Upper lobe of left lung (tissue), 6 donors: ENCODE data around the gene PCSK2. TPM values are rescaled to one million over a fixed set of nuclear protein-coding genes. Genes with fewer than 3 reads are reported as not detected.

ENCODE experiments used
- ATAC-seq, 2 donors: fragments of 200-7000 bp; cut with Tn5 transposase; one replicate each; pipeline ENCODE4 v1.9.1; 2022; ENCODE audit warnings: mild to moderate bottlenecking in 2 of 2, moderate library complexity in 2 of 2; ENCODE audit not compliant: low FRiP score in 2 of 2
- DNase-seq, 2 donors: peaks; one replicate each; pipeline ENCODE4 v3.0.0-alpha.2; 2019 to 2020
- H3K27ac ChIP-seq, 4 donors: fragments of 200-600 bp; sonication (generic); one replicate each; pipeline ENCODE4 v1.5.1; 2016 to 2019
- H3K27me3 ChIP-seq, 4 donors: fragments of 200-600 bp; sonication (generic); one replicate each; pipeline ENCODE4 v1.5.1; 2017 to 2019
- H3K36me3 ChIP-seq, 4 donors: fragments of 200-600 bp; sonication (generic); one replicate each; pipeline ENCODE4 v1.5.1; 2016 to 2019
- H3K4me1 ChIP-seq, 4 donors: fragments of 200-600 bp; sonication (generic); one replicate each; pipeline ENCODE4 v1.5.1; 2018 to 2019
- H3K4me3 ChIP-seq, 4 donors: fragments of 200-600 bp; sonication (generic); one replicate each; pipeline ENCODE4 v1.5.1; 2017 to 2019; ENCODE audit warnings: mild to moderate bottlenecking in 2 of 4, moderate library complexity in 1 of 4
- H3K9me3 ChIP-seq, 4 donors: fragments of 200-600 bp; sonication (generic); one replicate each; pipeline ENCODE4 v1.5.1; 2018 to 2019
- EP300 ChIP-seq, 4 donors: sonication (generic); formaldehyde crosslinking; IDR thresholded peaks; one replicate each; pipeline ENCODE4 v1.5.1; 2017; ENCODE audit warnings: antibody characterized with exemption in 4 of 4, control low read depth in 2 of 4
- POLR2A ChIP-seq, 4 donors: fragments of 450-650 bp; IDR thresholded peaks; one replicate each; pipeline ENCODE4 v1.5.1; 2016 to 2017; ENCODE audit warnings: antibody characterized with exemption in 4 of 4, mild to moderate bottlenecking in 2 of 4
- POLR2AphosphoS5 ChIP-seq, 2 donors: sonication (generic); formaldehyde crosslinking; IDR thresholded peaks; one replicate each; pipeline ENCODE4 v1.5.1; 2017; ENCODE audit warnings: antibody characterized with exemption in 2 of 2
- whole genome bisulfite sequencing, 2 donors: methylation state at CpG; one replicate each; pipeline ENCODE4 v1.1.5; 2017 to 2018; 5-methylcytosine and 5-hydroxymethylcytosine counted together
- total RNA-seq, 6 donors: library from RNA; depleted of rRNA in 4 of 6; stranded (reverse); fragments of >200 nt in 4 of 6; gene quantifications; one replicate each; pipeline versions ENCODE4 v1.1.0 to v1.2.1, GENCODE V29; 2016 to 2021
- TF ChIP-seq, protein P1 (sequence below), 6 experiments: fragments of 450-650 bp in 4 of 6; fragments of 200-600 bp in 2 of 6; sonication (generic) in 2 of 6; IDR thresholded peaks; one replicate each; pipeline ENCODE4 v1.5.1; 2016 to 2019; ENCODE audit warnings: antibody characterized with exemption in 6 of 6
- donor health status: DM: no; HTN: no; CAD: no; lungs with moderate emphysema.
- donor health status: DM: no; HTN: yes; CAD: no; lungs with severe emphysema.

Gene PCSK2
- total RNA-seq, 6 donors from 2014 or later: 1.4 to 75.3 (median 15.9) TPM

DNA sequence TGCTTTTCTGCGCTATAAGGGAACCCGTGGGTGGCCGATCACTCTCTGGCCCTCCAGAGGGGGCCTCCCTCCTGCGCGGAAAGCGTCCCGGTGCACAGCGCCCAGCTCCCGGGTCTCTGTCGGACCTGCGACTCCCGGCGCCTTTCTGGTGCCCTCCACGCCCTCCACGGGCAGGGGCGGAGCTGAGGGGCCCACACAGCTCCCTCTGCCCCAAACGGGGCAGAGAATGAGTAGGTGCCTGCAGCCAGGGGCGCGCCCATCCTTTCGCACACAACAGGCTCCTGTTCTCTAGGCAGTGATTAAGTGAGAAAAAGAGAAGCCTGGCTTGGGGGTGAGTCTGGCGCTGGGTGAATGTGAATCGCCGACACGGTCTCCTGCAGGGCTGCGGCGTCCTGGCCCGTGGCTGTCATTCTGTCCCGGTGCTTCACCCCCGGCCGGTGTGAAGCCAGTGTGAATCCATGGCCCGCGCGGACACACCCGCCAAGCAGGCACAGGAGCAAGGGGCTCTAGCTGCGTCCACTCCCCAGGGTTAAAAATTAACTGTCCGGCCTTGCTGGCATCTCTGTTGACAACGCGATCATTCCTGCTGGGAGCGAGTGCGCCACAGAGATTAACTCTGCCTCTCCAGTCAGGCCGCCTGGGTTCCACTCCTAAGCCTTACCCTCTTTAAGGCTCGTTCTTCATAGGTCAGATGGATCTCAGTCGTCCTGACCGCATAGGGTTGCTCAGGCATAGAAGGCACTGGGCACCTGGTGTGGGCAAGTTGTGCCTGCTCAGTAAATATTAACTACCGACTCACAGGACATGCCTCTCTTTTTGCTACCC lies 88.8 kb downstream of the PCSK2 start:
- Histone ChIP-seq H3K4me1 (peaks cover 0 to 9% (median 0%) of the 10 kb centered on the region in 4 donors), H3K4me3 (peak overlapping the region in 3 of 4 donors; percentile 1 to 33 (median 27)), H3K27me3 (no peaks in the 10 kb centered on the region), H3K27ac (no peak overlapping the region), H3K36me3 (no peaks in the 10 kb centered on the region), H3K9me3 (no peaks in the 10 kb centered on the region)
- no peak for TF ChIP-seq EP300 (IDR thresholded peaks at IDR 0.05)
- no peak for TF ChIP-seq POLR2A (IDR thresholded peaks at IDR 0.05)
- TF ChIP-seq, protein P1, sequence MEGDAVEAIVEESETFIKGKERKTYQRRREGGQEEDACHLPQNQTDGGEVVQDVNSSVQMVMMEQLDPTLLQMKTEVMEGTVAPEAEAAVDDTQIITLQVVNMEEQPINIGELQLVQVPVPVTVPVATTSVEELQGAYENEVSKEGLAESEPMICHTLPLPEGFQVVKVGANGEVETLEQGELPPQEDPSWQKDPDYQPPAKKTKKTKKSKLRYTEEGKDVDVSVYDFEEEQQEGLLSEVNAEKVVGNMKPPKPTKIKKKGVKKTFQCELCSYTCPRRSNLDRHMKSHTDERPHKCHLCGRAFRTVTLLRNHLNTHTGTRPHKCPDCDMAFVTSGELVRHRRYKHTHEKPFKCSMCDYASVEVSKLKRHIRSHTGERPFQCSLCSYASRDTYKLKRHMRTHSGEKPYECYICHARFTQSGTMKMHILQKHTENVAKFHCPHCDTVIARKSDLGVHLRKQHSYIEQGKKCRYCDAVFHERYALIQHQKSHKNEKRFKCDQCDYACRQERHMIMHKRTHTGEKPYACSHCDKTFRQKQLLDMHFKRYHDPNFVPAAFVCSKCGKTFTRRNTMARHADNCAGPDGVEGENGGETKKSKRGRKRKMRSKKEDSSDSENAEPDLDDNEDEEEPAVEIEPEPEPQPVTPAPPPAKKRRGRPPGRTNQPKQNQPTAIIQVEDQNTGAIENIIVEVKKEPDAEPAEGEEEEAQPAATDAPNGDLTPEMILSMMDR (IDR thresholded peaks at IDR 0.05): no peak
- TF ChIP-seq POLR2AphosphoS5 (IDR thresholded peaks at IDR 0.05): no peak
- 22 to 23% methylated on average over 23 to 45 of the region's 45 CpGs for WGBS, 2 donors
- DNase-seq (peak in 1 of 2 donors; percentile 73), ATAC-seq (peak in 1 of 2 donors; percentile 56)

DNA sequence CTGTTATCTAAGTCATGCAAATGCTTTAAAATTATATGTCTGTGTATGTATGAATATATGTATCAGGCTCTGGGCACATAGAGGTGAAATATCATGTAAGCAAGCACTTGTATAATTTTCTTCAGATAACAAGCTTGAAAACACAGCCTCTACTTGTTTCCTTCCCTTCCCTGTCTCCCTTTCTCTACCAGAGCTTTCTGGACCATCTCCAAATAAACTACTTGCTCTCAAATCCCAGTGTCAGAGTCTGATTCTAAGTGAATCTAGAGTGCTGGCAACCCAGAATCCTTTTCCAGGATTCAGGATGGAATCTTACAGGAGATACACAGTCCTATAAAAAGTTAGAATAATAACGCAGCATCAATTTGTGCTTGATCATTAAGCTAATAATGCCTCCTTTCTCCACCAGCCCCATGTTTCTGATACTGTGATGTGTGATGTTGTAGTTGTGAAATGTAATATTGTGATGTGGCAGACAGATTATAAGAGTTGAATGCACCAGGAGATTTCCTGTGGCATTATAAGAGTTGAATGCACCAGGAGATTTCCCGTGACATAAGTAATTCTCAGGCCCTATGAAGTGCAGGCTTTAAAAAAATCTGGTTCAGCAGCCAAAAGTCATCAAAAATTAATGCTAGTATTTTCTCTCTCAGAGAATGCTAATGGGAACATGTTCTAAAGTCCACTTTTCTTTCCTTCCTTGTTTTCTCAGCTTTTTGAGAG lies 89.6 kb downstream of the PCSK2 start:
- ATAC-seq (no peak), DNase-seq (no peak)
- Histone ChIP-seq H3K36me3 (no peaks in the 10 kb centered on the region), H3K4me3 (no peak overlapping the region), H3K27me3 (no peaks in the 10 kb centered on the region), H3K9me3 (no peaks in the 10 kb centered on the region), H3K27ac (no peak overlapping the region), H3K4me1 (peaks cover 0 to 9% (median 0%) of the 10 kb centered on the region in 4 donors)
- TF ChIP-seq POLR2A (IDR thresholded peaks at IDR 0.05) (no peak), EP300 (IDR thresholded peaks at IDR 0.05) (no peak), POLR2AphosphoS5 (IDR thresholded peaks at IDR 0.05) (no peak)
- TF ChIP-seq, protein P1 (IDR thresholded peaks at IDR 0.05): no peak
- 54 to 89% methylated on average over 2 of the region's 2 CpGs for WGBS, 2 donors

DNA sequence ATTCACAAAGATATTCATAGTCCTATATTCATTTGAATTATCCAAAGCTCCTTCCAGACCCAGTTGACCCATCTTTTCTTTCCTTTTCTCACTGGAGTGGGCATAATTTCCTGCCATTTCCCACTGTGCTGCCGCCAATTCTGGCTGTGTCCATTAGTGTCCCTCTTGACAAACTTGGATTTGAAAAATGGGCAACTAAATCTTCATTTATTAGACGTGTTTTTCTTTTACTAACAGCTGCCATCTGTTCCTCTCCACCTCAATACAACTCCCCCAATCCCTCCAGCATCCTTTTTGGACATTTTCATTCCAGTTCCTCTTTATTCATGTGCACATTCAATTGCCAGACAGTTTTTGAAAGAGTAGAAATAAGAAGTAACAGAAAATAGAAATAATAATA lies 90.5 kb downstream of the PCSK2 start:
- TF ChIP-seq POLR2AphosphoS5 (IDR thresholded peaks at IDR 0.05) (no peak), POLR2A (IDR thresholded peaks at IDR 0.05) (no peak), EP300 (IDR thresholded peaks at IDR 0.05) (no peak)
- TF ChIP-seq, protein P1 (IDR thresholded peaks at IDR 0.05): no peak
- H3K36me3 ChIP-seq: no peaks in the 10 kb centered on the region
- ATAC-seq (no peak), DNase-seq (no peak)
- H3K4me1 ChIP-seq: peaks cover 0 to 9% (median 0%) of the 10 kb centered on the region in 4 donors
- WGBS, 2 donors: 41 to 49% methylated on average over 2 of the region's 2 CpGs
- H3K9me3 ChIP-seq: no peaks in the 10 kb centered on the region
- no peak overlapping the region for H3K27ac ChIP-seq
- no peak overlapping the region for H3K4me3 ChIP-seq
- no peaks in the 10 kb centered on the region for H3K27me3 ChIP-seq

DNA sequence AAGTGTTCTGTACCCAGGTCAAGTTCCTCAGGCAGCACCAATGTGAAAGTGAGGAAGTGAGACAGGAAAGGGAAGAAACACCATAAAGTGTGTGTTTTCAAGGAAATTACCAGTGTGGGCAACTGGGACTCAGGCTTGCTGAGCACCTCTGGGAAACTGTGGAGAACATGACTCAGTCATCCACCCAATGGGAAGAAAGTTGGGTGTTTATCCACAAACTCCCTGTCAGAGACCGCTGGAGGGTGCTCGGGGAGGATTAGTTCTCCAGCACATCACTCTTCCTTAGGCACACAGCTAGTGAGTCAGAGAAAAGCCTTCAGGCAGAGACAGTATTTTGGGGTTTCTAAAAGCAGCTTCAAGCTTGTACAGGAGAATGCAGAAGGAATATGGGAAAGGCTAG lies 93.6 kb downstream of the PCSK2 start:
- H3K4me1 ChIP-seq: peaks cover 0 to 6% (median 0%) of the 10 kb centered on the region in 4 donors
- H3K4me3 ChIP-seq: no peak overlapping the region
- no peak overlapping the region for H3K27ac ChIP-seq
- no peaks in the 10 kb centered on the region for H3K9me3 ChIP-seq
- no peaks in the 10 kb centered on the region for H3K36me3 ChIP-seq
- H3K27me3 ChIP-seq: no peaks in the 10 kb centered on the region
- TF ChIP-seq POLR2AphosphoS5 (IDR thresholded peaks at IDR 0.05): no peak
- DNase-seq (no peak), ATAC-seq (no peak)
- WGBS, 2 donors: 68 to 78% methylated on average over 2 of the region's 2 CpGs

DNA sequence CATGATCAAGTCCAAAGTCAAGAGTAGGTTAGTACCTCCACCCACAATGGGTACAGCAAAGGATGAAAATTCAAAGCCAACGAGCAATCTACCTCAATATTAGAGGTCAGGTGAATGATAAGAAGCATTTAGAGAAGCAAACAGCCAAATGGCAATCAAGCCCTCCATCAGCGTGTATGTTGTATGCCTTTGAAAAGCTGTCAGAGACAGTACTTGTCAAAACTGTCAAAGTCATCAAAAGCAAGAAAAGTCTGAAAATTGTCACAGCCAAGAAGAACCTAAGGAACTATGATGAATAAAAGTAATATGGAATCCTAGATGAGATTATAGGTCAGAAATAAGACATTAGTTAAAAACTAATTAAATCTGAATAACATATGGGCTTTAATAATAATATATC lies 99.3 kb downstream of the PCSK2 start:
- no peak overlapping the region for H3K27ac ChIP-seq
- H3K4me3 ChIP-seq: no peak overlapping the region
- H3K36me3 ChIP-seq: no peaks in the 10 kb centered on the region
- DNase-seq (no peak), ATAC-seq (no peak)
- WGBS, 2 donors: 89% methylated on average over 2 of the region's 2 CpGs
- H3K4me1 ChIP-seq: no peaks in the 10 kb centered on the region
- H3K27me3 ChIP-seq: no peaks in the 10 kb centered on the region
- H3K9me3 ChIP-seq: no peaks in the 10 kb centered on the region
- no peak for TF ChIP-seq EP300 (IDR thresholded peaks at IDR 0.05)
- no peak for TF ChIP-seq POLR2A (IDR thresholded peaks at IDR 0.05)
- TF ChIP-seq POLR2AphosphoS5 (IDR thresholded peaks at IDR 0.05): no peak
- TF ChIP-seq, protein P1 (IDR thresholded peaks at IDR 0.05): no peak
